ENCODE data around the gene PRDX2.

The PRDX2 gene

DNA sequence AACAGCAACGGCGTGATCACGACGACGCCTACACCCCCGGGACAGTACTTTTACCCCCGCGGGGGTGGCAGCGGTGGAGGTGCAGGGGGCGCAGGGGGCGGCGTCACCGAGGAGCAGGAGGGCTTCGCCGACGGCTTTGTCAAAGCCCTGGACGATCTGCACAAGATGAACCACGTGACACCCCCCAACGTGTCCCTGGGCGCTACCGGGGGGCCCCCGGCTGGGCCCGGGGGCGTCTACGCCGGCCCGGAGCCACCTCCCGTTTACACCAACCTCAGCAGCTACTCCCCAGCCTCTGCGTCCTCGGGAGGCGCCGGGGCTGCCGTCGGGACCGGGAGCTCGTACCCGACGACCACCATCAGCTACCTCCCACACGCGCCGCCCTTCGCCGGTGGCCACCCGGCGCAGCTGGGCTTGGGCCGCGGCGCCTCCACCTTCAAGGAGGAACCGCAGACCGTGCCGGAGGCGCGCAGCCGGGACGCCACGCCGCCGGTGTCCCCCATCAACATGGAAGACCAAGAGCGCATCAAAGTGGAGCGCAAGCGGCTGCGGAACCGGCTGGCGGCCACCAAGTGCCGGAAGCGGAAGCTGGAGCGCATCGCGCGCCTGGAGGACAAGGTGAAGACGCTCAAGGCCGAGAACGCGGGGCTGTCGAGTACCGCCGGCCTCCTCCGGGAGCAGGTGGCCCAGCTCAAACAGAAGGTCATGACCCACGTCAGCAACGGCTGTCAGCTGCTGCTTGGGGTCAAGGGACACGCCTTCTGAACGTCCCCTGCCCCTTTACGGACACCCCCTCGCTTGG, 9.3 kb downstream of the PRDX2 start:
- DNase-seq = peak; percentile 40 to 72

- peak; percentile 92 to 95 for DNase-seq
Observed at GRCh38 chr19:12791345-12792050, 10.1 kb downstream of the PRDX2 start, which contains the start of gene JUNB. Gene JUNB, plus strand, starts transcription at chr19:12791486. Its CDS starts 286 bp downstream, at chr19:12791772.

GRCh38 chr19:12790628-12791344, 10.8 kb downstream of the PRDX2 start:
- no peak for DNase-seq

GRCh38 chr19:12789904-12790619, 11.5 kb downstream of the PRDX2 start:
- peak; percentile 94 for DNase-seq

GRCh38 chr19:12789098-12789903, 12.3 kb downstream of the PRDX2 start:
- DNase-seq = no peak

- peak; percentile 14 to 61 for DNase-seq
Observed at GRCh38 chr19:12788682-12789097, 12.9 kb downstream of the PRDX2 start.

- no peak for DNase-seq
Observed at GRCh38 chr19:12788042-12788681, 13.4 kb downstream of the PRDX2 start.

DNA sequence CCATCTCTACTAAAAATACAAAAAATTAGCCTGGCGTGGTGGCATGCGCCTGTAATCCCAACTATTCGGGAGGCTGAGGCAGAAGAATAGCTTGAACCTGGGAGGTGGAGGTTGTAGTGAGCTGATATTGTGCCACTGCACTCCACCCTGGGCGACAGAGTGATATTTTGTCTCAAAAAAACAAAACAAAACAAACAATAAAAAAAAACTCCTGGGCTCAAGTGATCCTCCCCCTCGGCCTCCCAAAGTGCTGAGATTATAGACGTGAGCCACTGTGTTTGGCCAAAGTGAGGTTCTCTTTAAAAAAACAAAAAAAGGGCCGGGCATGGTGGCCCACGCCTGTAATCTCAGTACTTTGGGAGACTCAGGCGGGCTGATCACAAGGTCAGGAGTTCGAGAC, 14.1 kb downstream of the PRDX2 start:
- DNase-seq = no peak

- no peak for DNase-seq
Observed at GRCh38 chr19:12786952-12787351, 14.6 kb downstream of the PRDX2 start.

GRCh38 chr19:12786141-12786870, 15.3 kb downstream of the PRDX2 start:
- DNase-seq = no peak

GRCh38 chr19:12785431-12786031, 16.1 kb downstream of the PRDX2 start:
- DNase-seq = no peak

DNA sequence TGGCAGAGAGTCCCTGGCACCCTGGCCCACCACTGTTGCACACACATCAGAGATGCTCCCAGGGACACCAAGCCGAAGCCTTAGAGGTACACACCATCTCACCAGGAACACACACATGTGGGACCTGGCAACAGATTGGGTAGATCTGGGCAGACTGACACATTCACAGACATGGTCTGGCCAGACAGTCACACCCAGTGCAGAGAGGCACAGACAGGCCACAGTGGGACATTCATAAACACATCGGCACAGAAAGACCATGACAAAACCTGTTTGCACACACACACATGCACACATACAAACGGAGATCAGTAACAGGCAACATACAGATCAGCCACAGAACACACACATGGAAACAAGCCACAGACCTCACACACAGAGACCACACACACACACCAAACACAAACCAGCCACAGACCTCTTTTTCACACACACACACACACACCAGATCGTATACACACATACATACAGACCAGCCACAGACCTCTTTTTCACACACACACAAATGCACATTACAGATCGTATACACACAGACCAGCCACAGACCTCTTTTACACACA, 16.6 kb downstream of the PRDX2 start:
- no peak for DNase-seq

DNA sequence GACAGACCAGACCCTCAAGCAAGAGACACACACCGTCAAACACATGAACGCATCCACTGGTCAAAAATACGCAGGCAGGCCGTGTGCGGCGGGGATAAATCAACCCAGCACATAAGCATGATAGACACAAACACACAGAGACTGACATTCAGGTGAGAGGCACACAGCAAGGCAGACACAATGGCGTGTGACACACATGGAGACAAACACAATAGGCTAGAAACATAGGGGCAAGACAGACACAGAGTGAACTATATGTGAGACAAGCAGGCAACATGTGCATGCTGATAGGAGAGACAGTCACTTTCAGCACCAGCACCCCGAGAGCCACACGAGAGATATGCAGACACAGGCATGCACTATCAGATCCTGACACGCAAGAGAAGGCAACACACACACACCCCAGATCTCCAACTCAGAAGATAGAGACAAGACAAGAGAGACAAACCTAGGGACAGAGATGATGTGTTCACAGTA, 17.2 kb downstream of the PRDX2 start:
- DNase-seq = no peak

DNA sequence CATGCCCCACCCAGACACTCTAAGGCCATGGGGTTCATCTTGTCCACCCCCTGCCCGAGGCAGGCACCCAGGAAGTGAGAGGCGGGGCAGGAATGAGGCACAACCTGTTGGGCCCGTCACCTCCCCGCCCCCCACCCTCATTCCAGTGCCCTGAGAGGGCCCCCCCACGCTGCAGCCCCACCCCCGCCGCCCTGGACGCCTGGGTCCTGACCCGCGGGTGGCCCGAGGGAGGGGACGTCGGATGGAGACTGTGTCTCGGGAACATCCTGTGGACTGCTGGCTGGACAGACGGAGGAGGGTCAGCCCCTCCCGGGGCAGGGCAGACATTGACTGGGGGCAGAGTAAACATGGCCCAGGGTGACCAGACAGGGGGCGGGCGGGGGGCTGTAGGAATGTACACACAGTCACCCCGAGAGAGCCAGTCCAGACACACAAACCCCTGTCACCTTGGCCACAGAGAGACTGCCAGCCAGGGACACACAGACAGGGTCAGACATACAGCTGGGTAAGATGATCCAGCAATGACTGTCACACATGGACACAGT, 17.7 kb downstream of the PRDX2 start:
- DNase-seq = no peak

- DNase-seq = no peak
Observed at GRCh38 chr19:12783291-12783848, 18.2 kb downstream of the PRDX2 start.

GRCh38 chr19:12782424-12783290, 18.9 kb downstream of the PRDX2 start:
- DNase-seq = peak; percentile 82 to 86

DNA sequence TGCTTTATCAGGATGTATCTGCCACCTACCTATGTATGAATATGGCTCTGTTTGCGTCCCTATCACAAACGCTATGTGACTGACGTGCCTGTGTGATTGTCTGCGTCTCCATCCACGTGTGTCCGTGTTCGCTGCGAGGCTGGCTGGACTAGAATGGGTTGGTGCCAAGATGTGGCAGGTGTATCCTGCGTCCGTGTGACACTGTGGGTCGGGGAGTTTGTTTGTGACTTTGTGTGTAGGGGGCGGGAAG, 19.5 kb downstream of the PRDX2 start:
- peak in 1 of 2 experiments; percentile 49 for DNase-seq
